OCI-M2 (cell line): Measurements from ENCODE around the gene MED17.
A peak's percentile ranks its signal among the peaks of the same experiment; 100 is the strongest.
"Not testable (repeated sequence)": the region's sequence is repeated elsewhere in the genome, so short reads cannot be mapped to it uniquely, and the experiment has no call there.

Source experiments
- DNase-seq: peaks from one replicate; lab custom pipeline; 2025; ENCODE audit not compliant: unreplicated experiment; lab: John Stamatoyannopoulos, UW

MED17 gene, protein sequence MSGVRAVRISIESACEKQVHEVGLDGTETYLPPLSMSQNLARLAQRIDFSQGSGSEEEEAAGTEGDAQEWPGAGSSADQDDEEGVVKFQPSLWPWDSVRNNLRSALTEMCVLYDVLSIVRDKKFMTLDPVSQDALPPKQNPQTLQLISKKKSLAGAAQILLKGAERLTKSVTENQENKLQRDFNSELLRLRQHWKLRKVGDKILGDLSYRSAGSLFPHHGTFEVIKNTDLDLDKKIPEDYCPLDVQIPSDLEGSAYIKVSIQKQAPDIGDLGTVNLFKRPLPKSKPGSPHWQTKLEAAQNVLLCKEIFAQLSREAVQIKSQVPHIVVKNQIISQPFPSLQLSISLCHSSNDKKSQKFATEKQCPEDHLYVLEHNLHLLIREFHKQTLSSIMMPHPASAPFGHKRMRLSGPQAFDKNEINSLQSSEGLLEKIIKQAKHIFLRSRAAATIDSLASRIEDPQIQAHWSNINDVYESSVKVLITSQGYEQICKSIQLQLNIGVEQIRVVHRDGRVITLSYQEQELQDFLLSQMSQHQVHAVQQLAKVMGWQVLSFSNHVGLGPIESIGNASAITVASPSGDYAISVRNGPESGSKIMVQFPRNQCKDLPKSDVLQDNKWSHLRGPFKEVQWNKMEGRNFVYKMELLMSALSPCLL

DNA sequence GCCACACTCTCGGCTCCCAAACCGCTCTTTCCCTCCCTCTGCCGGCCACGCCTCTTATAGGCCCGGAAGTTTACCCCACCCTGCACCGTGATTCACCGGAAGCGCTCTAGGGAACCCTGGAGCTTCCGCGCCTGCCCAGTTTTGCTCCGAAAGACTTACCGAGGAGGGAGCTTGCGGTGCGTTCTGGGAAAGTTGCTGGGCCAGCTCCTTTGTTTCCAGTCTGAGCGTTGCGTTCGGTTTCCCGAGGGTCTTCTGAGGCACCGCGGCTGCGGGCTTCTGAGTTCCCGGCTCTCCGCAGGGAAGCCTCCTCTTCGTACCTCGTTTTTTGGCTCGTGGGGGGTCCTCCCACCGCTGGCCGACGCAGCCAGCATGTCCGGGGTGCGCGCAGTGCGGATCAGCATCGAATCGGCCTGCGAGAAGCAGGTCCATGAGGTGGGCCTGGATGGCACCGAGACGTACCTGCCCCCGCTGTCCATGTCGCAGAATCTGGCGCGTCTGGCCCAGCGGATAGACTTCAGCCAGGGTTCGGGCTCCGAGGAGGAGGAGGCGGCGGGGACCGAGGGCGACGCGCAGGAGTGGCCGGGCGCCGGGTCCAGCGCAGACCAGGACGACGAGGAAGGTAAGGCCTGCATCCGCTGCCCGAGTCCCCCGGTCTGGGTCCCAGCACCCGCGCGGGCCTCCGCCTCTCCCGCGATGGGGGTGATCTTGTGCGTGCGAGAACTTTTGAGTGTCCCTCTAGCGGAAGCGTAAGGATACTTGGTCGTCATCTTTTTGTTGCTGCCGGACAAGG is at the start of gene MED17:
Gene MED17, plus strand, starts transcription at position 138 of the 790 bp plus-strand sequence. Its CDS starts 232 bp downstream, at position 370.
- DNase-seq: no peak

- no peak for DNase-seq
These were observed 49.5 kb upstream of the MED17 start for GRCh38 chr11:93734427-93735222.

DNA sequence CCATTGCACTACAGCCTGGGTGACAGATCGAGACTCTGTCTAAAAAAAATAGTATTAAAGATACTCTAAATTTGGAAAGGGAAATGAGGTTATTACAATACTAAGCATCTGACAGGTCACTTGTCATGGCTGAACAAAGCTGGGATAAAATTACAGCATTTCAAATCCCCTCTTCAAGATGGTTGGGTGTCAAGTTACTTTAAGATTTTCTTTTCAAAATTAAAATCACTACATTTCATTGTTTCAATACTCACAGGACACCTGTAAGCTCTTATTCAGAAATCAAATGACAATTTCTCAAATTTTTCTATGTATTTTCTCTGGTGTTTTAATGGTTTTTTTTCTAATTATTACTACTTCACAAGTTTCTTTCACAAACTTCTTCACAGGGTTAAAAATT is 48.5 kb upstream of the MED17 start:
- no peak for DNase-seq

DNA sequence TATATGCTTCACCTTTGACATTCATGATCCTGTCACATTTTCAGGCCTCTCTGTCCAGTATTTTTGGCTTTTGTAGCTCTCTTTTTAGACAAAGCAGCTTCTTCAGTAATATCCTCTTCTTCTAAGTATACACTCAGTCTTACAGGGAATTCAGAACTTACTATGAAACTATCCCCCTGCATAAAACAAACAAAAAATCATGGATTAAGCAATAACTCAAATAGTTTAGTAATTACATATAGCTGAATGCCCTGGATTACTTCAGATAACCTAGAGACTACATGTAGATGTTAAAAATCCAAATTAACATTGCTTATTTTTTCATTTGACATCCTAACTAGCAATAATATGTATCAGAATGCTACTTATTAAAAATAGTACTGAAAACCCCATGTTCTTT is 48.0 kb upstream of the MED17 start:
- DNase-seq: no peak

- DNase-seq: no peak
These were observed 46.0 kb upstream of the MED17 start for GRCh38 chr11:93737904-93738612.

DNA sequence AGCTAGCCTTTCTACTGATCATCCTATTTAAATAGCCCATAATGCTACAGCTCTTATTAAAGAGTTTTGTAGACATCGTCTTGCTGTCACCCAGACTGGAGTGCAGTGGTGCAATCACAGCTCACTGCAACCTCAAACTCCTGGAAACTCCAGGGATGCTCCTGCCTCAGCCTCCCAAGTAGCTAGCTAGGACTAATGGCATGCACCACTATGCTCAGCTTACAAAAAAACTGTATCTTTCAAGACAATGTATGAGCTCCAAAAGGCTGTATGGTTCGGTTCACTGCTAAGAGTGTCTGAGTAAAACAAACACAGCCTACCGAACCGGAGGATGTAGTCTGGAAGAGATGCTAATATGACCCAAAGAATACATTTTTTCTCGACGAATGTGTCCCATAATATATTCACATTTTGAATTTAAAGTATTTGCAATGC is 45.4 kb upstream of the MED17 start:
- no peak for DNase-seq

- DNase-seq: no peak
These were observed 43.9 kb upstream of the MED17 start for GRCh38 chr11:93740031-93740729.

DNA sequence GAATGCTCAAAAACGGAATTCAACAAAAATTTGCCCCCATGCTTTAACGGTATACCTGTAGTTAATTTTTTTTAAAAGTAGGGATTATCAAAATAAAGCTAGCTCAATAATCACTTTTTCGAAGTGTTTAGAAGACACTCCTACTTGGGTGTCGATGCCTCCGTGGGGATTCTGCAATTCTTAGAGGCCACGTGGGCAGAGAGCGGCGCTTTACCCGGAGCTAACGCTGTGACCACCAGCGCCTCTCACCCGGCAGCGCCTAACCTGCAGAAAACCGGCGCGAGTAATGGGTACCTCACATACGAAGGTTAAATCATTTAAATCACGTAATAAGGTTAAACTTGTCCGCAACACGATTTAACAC is 43.4 kb upstream of the MED17 start:
- no peak for DNase-seq

DNA sequence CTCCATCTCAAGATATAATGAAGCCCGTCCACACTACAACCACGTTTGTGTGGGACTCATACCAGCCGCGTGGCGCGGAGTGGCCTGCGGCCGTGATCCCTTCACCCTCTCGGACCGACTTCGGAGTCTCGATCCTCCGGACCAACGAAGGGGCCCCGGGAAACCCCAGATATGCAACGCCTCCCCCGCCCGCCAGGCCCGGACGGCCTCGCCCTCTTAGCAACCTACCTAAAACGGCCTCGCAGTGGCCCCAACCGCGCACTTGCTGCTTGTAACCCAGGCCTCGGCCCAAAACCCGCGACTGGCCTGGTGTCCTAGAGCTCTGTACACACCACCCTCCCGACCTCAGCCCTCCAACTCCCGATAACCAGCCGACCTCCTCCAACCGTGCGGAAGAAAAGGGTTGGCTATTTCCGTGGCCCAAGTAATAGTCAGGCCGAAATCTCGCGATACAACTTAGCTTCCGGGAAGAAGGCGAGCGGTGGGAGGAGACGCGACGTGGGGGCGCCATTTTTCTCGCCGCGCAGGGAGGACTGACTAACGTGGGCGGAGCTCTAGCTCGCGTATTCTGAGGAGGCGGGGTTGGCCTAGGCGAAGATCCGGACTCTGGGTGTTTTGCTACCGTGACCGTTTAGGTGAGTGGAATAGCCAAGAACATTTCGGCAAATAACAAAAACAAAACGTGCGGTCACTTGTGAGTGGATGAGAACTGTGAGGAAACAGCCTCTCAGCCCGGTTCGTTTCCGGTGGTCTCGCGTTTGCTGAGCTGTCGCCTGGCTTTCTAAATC is 42.8 kb upstream of the MED17 start, which contains the start of the genes C11orf54 and TAF1D:
Gene C11orf54, plus strand, starts transcription at position 579 of the 788 bp plus-strand sequence. CDS start 5,722 bp downstream, outside the sequence.
Gene TAF1D, minus strand, starts transcription at position 402 of the 788 bp plus-strand sequence. CDS start 2,191 bp downstream, outside the sequence.
- peak; percentile 79 for DNase-seq

DNA sequence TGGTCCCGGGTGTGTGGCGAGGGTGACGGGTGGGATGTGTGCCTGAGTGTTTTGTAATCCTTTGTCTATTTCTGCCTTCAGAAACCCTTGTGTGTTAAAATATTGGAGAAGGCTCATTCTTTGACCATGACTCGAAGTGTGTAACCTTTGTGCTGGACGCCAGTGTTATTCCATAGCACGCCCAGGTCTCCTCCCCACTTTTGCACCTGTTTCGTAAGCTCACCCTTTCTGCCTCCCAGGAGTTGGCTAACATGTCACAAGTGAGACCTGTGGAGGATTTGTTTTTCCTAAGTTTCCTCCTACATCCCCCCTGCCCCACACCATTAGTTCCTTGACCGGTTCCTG is 42.2 kb upstream of the MED17 start:
- DNase-seq: no peak

DNA sequence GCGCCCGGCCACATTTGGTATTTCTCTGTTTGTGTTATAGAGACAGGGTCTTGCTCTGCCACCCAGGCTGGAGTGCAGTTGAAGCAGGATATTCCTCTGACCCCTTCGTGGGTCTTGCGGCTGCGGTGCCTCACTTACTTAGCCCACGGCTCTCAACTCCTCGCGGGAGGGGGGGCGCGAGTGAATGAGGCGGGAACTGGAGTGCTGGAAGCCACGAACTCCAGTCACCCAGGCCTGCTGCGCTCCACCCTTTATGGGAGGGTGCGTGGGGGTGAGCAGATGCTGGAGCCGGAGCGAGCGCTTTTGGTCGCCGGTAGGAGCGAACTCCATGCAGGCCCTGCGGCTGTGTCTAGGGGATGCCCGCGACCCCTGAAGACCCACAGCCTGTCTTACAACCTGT is 40.8 kb upstream of the MED17 start:
- no peak for DNase-seq

DNA sequence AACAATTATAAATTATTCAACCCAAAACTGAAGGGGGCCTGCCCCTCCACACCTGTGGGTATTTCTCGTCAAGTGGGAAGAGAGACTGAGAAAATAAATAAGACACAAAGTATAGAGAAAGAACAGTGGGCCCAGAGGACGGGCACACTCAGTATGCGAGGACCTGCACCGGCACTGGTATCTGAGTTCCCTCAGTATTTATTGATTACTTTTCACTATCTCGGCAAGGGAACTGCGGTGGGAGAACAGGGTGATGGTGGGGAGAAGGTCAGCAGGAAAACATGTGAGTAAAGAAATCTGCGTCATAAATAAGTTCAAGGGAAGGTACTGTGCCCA is 39.4 kb upstream of the MED17 start:
- DNase-seq: no peak

DNA sequence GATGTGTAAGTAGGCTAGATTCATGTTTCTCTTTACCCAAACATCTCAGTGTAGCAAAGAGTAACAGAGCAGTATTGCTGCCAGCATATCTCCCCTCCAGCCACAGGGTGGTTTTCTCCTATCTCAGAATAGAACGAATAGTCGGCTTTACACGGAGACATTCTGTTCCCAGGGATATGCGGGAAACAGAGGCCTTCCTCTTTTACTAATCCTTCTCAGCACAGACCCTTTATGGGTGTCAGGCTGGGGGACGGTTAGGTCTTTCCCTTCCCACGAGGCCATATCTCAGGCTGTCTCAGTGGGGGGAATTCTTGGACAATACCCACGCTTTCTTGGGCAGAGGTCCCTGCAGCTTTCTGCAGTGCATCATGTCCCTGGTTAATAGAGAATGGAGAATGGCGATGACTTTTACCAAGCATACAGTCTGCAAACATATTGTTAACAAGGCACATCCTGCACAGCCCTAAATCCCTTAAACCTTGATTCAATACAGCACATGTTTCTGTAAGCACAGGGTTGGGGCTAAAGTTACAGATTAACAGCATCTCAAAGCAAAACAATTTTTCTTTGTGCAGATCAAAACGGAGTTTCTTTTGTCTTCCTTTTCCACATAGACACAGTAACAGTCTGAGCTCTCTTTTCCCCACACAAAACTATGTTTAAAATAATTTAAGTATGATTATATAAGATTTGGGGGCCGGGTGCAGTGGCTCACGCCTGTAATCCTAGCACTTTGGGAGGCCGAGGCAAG is 38.9 kb upstream of the MED17 start:
- not testable (repeated sequence) for DNase-seq

DNA sequence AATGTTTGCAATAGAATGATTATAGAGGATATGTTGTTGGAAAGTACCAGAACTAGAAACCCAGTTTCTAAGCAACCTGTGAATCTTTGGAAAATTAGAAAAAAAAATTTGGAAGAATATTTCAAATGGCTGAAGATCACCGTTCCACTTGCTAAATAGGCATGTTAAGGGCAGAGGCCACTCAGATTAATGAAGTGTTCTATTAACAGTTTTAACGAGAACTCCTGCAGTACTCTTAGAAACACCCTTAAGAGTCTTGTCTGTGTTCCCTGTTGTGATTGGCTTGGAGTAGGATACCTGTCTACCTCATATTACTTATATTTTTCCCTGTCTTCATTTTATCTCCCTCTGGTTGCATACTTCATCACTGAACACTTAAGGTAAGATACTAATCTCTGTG is 38.0 kb upstream of the MED17 start:
- DNase-seq: no peak

GRCh38 chr11:93747122-93747521 is 37.0 kb upstream of the MED17 start:
- no peak for DNase-seq

DNA sequence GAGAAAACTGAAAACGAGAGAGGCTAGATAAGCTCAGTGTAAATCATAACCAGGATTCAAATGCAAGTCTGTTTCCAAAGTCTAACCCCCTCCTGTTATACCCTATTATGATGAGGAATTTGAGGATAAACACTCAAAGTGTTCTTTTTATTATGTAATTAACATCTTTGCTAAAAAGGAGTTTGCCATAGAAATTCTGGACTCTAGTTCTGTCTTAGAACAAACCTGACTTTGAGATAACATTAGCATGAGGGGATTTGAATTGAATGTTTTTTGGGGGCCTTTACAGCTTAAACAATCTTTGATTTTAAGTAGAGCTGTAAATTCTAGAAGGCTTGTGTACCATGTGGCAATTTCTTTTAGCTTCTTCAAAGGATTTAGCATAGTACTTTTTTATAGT is 33.1 kb upstream of the MED17 start:
- DNase-seq: no peak

- no peak for DNase-seq
These were observed 30.8 kb upstream of the MED17 start for GRCh38 chr11:93753241-93753640.

DNA sequence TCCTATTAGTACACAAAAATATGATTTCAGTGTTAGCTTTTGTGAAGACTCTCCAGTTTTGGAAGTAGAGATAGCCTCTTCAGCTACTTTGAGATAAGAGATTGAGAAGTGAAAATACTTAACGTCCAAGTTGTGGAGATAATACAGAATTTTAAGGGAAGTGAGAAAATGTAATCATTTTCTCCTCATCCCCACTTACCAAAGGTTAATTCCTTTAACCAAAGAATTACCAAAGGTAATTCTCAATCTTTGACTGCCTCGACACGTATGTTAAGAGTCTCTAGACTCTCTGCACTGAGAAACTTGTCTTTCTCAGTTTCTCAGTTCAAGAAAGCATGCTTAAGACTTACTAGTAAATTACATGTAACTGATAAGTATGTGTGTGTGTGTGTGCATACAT is 27.3 kb upstream of the MED17 start:
- DNase-seq: no peak
